Activated T-cell treated with anti-CD3 and anti-CD28 coated beads for 1 hour (primary cell): ENCODE measurements around the gene HMHB1.

Source experiments
- DNase-seq: peaks from one replicate; pipeline ENCODE4 v3.0.0-alpha.2; 2020; ENCODE audit warnings: low read depth

HMHB1 gene

GRCh38 chr5:143812085-143812705 is at the start of gene HMHB1:
HMHB1 (plus strand) TSS chr5:143812161.
- DNase-seq, result no peak

- DNase-seq, result no peak
Measured at GRCh38 chr5:143762636-143763220, 49.2 kb upstream of the HMHB1 start.

- no peak for DNase-seq
Measured at GRCh38 chr5:143767162-143767561, 44.8 kb upstream of the HMHB1 start.

- DNase-seq, result no peak
Measured at GRCh38 chr5:143769026-143769786, 42.8 kb upstream of the HMHB1 start.

- DNase-seq, result no peak
Measured at GRCh38 chr5:143770450-143770849, 41.5 kb upstream of the HMHB1 start.

- no peak for DNase-seq
Measured at GRCh38 chr5:143771189-143771588, 40.8 kb upstream of the HMHB1 start.

GRCh38 chr5:143771602-143772001 is 40.4 kb upstream of the HMHB1 start:
- no peak for DNase-seq

- DNase-seq, result no peak
Measured at GRCh38 chr5:143772621-143773020, 39.3 kb upstream of the HMHB1 start.

GRCh38 chr5:143775258-143775657 is 36.7 kb upstream of the HMHB1 start:
- no peak for DNase-seq

GRCh38 chr5:143776951-143777350 is 35.0 kb upstream of the HMHB1 start:
- DNase-seq, result no peak

- DNase-seq, result no peak
Measured at GRCh38 chr5:143779506-143779905, 32.5 kb upstream of the HMHB1 start.

- no peak for DNase-seq
Measured at GRCh38 chr5:143781993-143782520, 29.9 kb upstream of the HMHB1 start.

- DNase-seq, result no peak
Measured at GRCh38 chr5:143782588-143783386, 29.2 kb upstream of the HMHB1 start.

GRCh38 chr5:143788401-143788800 is 23.6 kb upstream of the HMHB1 start:
- DNase-seq, result no peak

- DNase-seq, result no peak
Measured at GRCh38 chr5:143790457-143791112, 21.4 kb upstream of the HMHB1 start.

GRCh38 chr5:143791848-143792731 is 19.9 kb upstream of the HMHB1 start:
- DNase-seq, result no peak

GRCh38 chr5:143793249-143793648 is 18.7 kb upstream of the HMHB1 start:
- DNase-seq, result no peak

GRCh38 chr5:143796125-143796524 is 15.8 kb upstream of the HMHB1 start:
- no peak for DNase-seq

GRCh38 chr5:143796753-143797152 is 15.2 kb upstream of the HMHB1 start:
- no peak for DNase-seq

GRCh38 chr5:143800715-143801114 is 11.2 kb upstream of the HMHB1 start:
- DNase-seq, result no peak
